Adrenal gland (tissue), 5 donors: ENCODE measurements around the gene PSENEN.

Experiments used
- CTCF ChIP-seq, 6 experiments: fragments of 450-650 bp in 4 of 6; fragments of 200-600 bp in 2 of 6; sonication (generic) in 1 of 6; IDR thresholded peaks; 1 replicate in 5 of 6; 2 replicates in 1 of 6; pipeline versions ENCODE4 v1.5.1 to v1.8.0; 2016 to 2021; ENCODE audit warnings: antibody characterized with exemption in 6 of 6, mild to moderate bottlenecking in 2 of 6, moderate library complexity in 1 of 6
- POLR2A ChIP-seq, 2 donors: fragments of 450-650 bp; IDR thresholded peaks; one replicate each; pipeline ENCODE4 v1.6.1; 2017; ENCODE audit warnings: antibody characterized with exemption in 2 of 2, mild to moderate bottlenecking in 2 of 2, moderate library complexity in 1 of 2
- donor health status: DM: no; HTN: no; CAD: no.

- no peak for TF ChIP-seq CTCF (IDR thresholded peaks at IDR 0.05)
- TF ChIP-seq POLR2A (IDR thresholded peaks at IDR 0.05), result no peak
Measured at GRCh38 chr19:35782589-35782988, 37.1 kb downstream of the PSENEN start.
